ENCODE results near the gene BHLHE41. TPM values are rescaled to one million over a fixed set of nuclear protein-coding genes. Genes with fewer than 3 reads are reported as not detected.
A peak's percentile ranks its signal among the peaks of the same experiment; 100 is the strongest.

Gene BHLHE41
- total RNA-seq: 10 to 100 TPM; 13.4 to 15.3 TPM
- polyA plus RNA-seq (ENCODE audit: insufficient read length in 2 of 2): 10 to 100 TPM; 41.0 to 61.6 TPM
- long read RNA-seq, donor 1, partial matches to known transcripts: 0 of 6 reads
- long read RNA-seq, donor 1, other reads (novel, unspliced or antisense): 0 of 6 reads
- long read RNA-seq, donor 2, partial matches to known transcripts: 0 of 7 reads
- long read RNA-seq, donor 2, other reads (novel, unspliced or antisense): 0 of 7 reads
- long read RNA-seq, donor 3, transcript BHLHE41-203 (3 exons, 438 nt): major isoform, 5 of 7 reads
- long read RNA-seq, donor 3, partial matches to known transcripts: 0 of 7 reads
- long read RNA-seq, donor 3, other reads (novel, unspliced or antisense): 0 of 7 reads
- long read RNA-seq, donor 4: 0 reads

DNA sequence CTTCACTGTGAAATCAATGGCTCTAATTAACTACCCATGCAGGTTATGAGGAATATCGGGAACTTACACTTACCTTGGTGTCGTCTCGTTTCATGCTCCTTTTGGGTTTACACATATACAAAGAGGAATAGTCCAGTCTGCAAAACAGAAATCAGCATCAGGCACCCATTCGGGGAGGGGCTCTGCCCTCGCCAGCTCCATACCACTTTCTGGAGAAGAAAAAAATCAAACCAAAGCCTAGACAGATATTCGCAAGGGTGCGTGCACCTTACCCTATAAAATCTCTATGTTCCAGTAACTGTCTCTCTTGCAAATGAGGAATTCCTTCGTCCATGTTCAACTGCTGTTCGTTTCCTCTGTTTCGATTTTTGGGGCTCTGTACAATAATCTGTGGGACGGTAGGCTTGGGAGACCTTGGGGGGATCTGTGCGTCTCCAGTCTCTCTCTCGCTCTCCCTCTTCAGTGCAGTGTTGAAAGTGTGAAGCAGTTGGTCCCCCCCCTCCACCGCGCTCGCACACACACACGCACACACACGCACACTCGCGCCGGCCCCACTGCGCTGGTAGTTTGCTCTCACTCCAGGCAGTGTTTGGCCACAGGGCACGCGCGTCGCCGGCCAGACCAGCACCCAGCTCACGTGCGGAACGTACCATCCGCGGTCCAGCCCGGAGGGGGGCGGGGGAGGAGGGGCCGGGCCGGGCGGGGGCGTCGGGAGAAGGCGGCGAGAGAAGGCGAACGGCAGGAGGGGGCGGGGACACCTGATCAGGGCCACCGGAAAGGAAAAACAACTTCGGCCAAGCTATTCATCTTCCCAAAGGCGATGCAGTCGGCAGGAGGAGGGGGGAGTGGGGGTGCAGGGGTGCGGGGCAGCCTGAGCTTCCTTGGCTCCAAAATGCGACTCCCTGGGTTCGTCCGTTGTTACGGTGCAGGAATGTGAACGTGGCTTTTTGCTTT is at the start of gene BHLHE41:
Gene BHLHE41 (minus strand): TSS at position 592 of the 954 bp plus-strand sequence. CDS start 258 bp downstream, at position 334.
- no peaks in the 10 kb centered on the region for H3K36me3 ChIP-seq (ENCODE audit: control insufficient read depth, insufficient read depth, low read length)
- no peaks in the 10 kb centered on the region for H3K9me3 ChIP-seq (ENCODE audit: control insufficient read depth, insufficient read depth, low read length)
- peaks cover 5% of the 10 kb centered on the region for H3K27me3 ChIP-seq (ENCODE audit: control insufficient read depth, insufficient read depth, low read length)
- H3K4me1 ChIP-seq (ENCODE audit: control insufficient read depth, insufficient read depth, low read length): peaks cover 7% of the 10 kb centered on the region
- H3K4me3 ChIP-seq (ENCODE audit: low read depth, low read length): peak within 1 kb of the TSS; percentile 73
- 0% methylated on average over 11 of the region's 54 CpGs for WGBS (ENCODE audit: insufficient coverage)
- peak within 1 kb of the TSS; percentile 91 for H3K27ac ChIP-seq (ENCODE audit: low read depth, low read length)
- DNase-seq (ENCODE audit: low read depth in 4 of 6, low spot score in 6 of 6): peak; percentile 65 to 90 (median 72)

DNA sequence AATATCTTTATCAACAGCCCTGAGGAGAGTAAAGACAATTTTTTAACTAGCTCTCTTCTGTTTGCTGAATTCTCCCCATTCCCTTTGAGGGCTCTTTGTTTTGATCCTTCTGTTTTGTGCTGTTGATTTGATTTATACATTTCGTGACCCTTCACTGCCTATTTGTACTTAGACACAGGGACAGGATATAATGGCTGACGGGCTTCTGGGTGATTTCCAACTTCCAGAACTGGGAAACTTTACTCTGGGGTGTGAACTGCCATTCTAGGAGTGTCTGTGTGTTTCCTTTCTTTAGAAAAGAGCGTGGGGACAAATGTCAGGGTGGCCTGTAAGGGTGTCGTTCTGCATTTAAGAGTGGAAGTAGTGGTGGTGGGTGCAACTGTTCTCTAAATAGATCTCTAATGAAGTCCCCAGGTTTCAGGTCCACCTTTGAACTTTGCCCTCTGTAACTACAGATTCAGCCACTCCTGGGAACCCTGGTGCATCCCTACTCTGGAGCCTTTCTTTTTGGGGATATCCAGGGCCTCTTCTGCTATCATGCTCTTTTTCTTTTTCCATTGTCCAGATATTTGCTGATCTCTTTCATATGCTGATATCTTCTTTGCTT is 48.2 kb upstream of the BHLHE41 start:
- Histone ChIP-seq H3K36me3 (ENCODE audit: control insufficient read depth, insufficient read depth, low read length) (no peaks in the 10 kb centered on the region), H3K4me3 (ENCODE audit: low read depth, low read length) (no peak overlapping the region), H3K27ac (ENCODE audit: low read depth, low read length) (peak overlapping the region; percentile 1), H3K27me3 (ENCODE audit: control insufficient read depth, insufficient read depth, low read length) (no peaks in the 10 kb centered on the region), H3K9me3 (ENCODE audit: control insufficient read depth, insufficient read depth, low read length) (no peaks in the 10 kb centered on the region), H3K4me1 (ENCODE audit: control insufficient read depth, insufficient read depth, low read length) (no peaks in the 10 kb centered on the region)
- DNase-seq (ENCODE audit: low read depth in 4 of 6, low spot score in 6 of 6): peak in 4 of 6 donors; percentile 31 to 86 (median 54)
- 28% methylated on average over 2 of the region's 4 CpGs for WGBS (ENCODE audit: insufficient coverage)

GRCh38 chr12:26172539-26172938 is 47.7 kb upstream of the BHLHE41 start:
- Histone ChIP-seq H3K27me3 (ENCODE audit: control insufficient read depth, insufficient read depth, low read length) (no peaks in the 10 kb centered on the region), H3K27ac (ENCODE audit: low read depth, low read length) (no peak overlapping the region), H3K36me3 (ENCODE audit: control insufficient read depth, insufficient read depth, low read length) (no peaks in the 10 kb centered on the region), H3K4me1 (ENCODE audit: control insufficient read depth, insufficient read depth, low read length) (no peaks in the 10 kb centered on the region), H3K4me3 (ENCODE audit: low read depth, low read length) (no peak overlapping the region), H3K9me3 (ENCODE audit: control insufficient read depth, insufficient read depth, low read length) (no peaks in the 10 kb centered on the region)
- DNase-seq (ENCODE audit: low read depth in 4 of 6, low spot score in 6 of 6): peak in 3 of 6 donors; percentile 17 to 51 (median 24)
- 53% methylated on average over 4 of the region's 7 CpGs for WGBS (ENCODE audit: insufficient coverage)

- no peak overlapping the region for H3K27ac ChIP-seq (ENCODE audit: low read depth, low read length)
- H3K36me3 ChIP-seq (ENCODE audit: control insufficient read depth, insufficient read depth, low read length): no peaks in the 10 kb centered on the region
- DNase-seq (ENCODE audit: low read depth in 4 of 6, low spot score in 6 of 6): no peak
- no peaks in the 10 kb centered on the region for H3K4me1 ChIP-seq (ENCODE audit: control insufficient read depth, insufficient read depth, low read length)
- no peaks in the 10 kb centered on the region for H3K27me3 ChIP-seq (ENCODE audit: control insufficient read depth, insufficient read depth, low read length)
- no CpG with 5 or more reads among the region's 4 CpGs for WGBS (ENCODE audit: insufficient coverage)
- no peaks in the 10 kb centered on the region for H3K9me3 ChIP-seq (ENCODE audit: control insufficient read depth, insufficient read depth, low read length)
- H3K4me3 ChIP-seq (ENCODE audit: low read depth, low read length): no peak overlapping the region
These were observed 47.2 kb upstream of the BHLHE41 start for GRCh38 chr12:26172013-26172412.

DNA sequence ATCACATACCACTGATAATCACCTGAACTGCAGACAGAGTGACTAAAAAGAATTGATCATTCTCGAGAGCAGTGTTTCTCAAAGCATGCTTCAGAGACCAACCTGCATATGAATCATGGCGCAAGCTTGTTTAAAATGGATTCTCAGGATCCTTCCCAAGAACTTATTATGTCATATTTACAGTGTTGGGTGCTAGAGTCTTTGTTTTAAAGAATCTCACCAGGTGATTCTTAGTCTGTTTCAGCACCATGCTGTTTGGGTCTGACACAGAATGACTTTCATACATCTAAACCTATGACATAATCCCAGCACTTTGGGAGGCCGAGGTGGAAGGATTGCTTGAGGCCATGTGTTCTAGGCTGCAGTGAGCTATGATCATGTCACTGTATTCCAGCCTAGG is 39.3 kb upstream of the BHLHE41 start:
- Histone ChIP-seq H3K4me1 (ENCODE audit: control insufficient read depth, insufficient read depth, low read length) (no peaks in the 10 kb centered on the region), H3K4me3 (ENCODE audit: low read depth, low read length) (no peak overlapping the region), H3K9me3 (ENCODE audit: control insufficient read depth, insufficient read depth, low read length) (no peaks in the 10 kb centered on the region), H3K27ac (ENCODE audit: low read depth, low read length) (no peak overlapping the region), H3K27me3 (ENCODE audit: control insufficient read depth, insufficient read depth, low read length) (no peaks in the 10 kb centered on the region), H3K36me3 (ENCODE audit: control insufficient read depth, insufficient read depth, low read length) (no peaks in the 10 kb centered on the region)
- 100% methylated on average over 1 of the region's 3 CpGs for WGBS (ENCODE audit: insufficient coverage)
- no peak for DNase-seq (ENCODE audit: low read depth in 4 of 6, low spot score in 6 of 6)

- H3K27me3 ChIP-seq (ENCODE audit: control insufficient read depth, insufficient read depth, low read length): no peaks in the 10 kb centered on the region
- WGBS (ENCODE audit: insufficient coverage): 67% methylated on average over 1 of the region's 4 CpGs
- H3K4me1 ChIP-seq (ENCODE audit: control insufficient read depth, insufficient read depth, low read length): no peaks in the 10 kb centered on the region
- H3K9me3 ChIP-seq (ENCODE audit: control insufficient read depth, insufficient read depth, low read length): no peaks in the 10 kb centered on the region
- DNase-seq (ENCODE audit: low read depth in 4 of 6, low spot score in 6 of 6): no peak
- H3K36me3 ChIP-seq (ENCODE audit: control insufficient read depth, insufficient read depth, low read length): no peaks in the 10 kb centered on the region
- H3K27ac ChIP-seq (ENCODE audit: low read depth, low read length): no peak overlapping the region
- H3K4me3 ChIP-seq (ENCODE audit: low read depth, low read length): no peak overlapping the region
These were observed 38.1 kb upstream of the BHLHE41 start for GRCh38 chr12:26162905-26163304.

GRCh38 chr12:26162174-26162573 is 37.3 kb upstream of the BHLHE41 start:
- WGBS (ENCODE audit: insufficient coverage): no CpG with 5 or more reads among the region's 1 CpG
- no peaks in the 10 kb centered on the region for H3K27me3 ChIP-seq (ENCODE audit: control insufficient read depth, insufficient read depth, low read length)
- no peaks in the 10 kb centered on the region for H3K36me3 ChIP-seq (ENCODE audit: control insufficient read depth, insufficient read depth, low read length)
- no peak for DNase-seq (ENCODE audit: low read depth in 4 of 6, low spot score in 6 of 6)
- no peak overlapping the region for H3K4me3 ChIP-seq (ENCODE audit: low read depth, low read length)
- H3K4me1 ChIP-seq (ENCODE audit: control insufficient read depth, insufficient read depth, low read length): no peaks in the 10 kb centered on the region
- H3K9me3 ChIP-seq (ENCODE audit: control insufficient read depth, insufficient read depth, low read length): no peaks in the 10 kb centered on the region
- no peak overlapping the region for H3K27ac ChIP-seq (ENCODE audit: low read depth, low read length)

DNA sequence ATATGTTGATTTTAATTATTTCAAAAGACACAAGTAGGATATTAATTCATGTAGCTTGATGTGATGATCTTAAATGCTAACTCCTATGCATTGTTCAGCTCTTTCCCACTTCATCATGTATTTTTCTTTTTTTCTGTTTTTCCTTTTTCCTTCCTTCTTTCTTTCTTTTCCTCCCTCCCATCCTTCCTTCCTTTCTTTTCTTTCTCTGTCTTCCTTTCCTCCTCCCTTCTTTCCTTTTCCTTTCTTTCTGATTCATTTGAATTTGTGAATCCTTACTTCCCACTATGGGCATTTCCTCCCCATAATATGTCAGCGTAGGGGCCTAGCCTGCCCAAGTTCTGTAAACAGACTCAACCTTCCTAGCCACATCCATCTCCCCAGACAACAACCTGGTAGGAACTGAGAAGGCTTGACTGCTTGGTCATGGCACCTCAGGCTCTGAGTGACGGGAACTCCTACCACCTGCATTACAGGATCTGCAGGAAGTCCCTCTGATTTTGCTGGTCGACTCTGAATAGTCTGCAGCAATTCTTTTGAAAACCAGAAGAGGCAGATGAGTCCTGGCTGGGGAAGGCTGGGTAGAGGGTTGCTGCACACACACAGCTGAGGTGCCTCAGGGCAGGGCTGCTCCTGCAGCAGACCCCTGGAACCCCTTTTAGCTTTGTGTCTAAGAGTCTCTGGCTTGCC is 33.4 kb upstream of the BHLHE41 start:
- H3K9me3 ChIP-seq (ENCODE audit: control insufficient read depth, insufficient read depth, low read length): no peaks in the 10 kb centered on the region
- H3K27ac ChIP-seq (ENCODE audit: low read depth, low read length): no peak overlapping the region
- no peaks in the 10 kb centered on the region for H3K36me3 ChIP-seq (ENCODE audit: control insufficient read depth, insufficient read depth, low read length)
- WGBS (ENCODE audit: insufficient coverage): 67% methylated on average over 3 of the region's 3 CpGs
- H3K4me1 ChIP-seq (ENCODE audit: control insufficient read depth, insufficient read depth, low read length): no peaks in the 10 kb centered on the region
- no peaks in the 10 kb centered on the region for H3K27me3 ChIP-seq (ENCODE audit: control insufficient read depth, insufficient read depth, low read length)
- no peak for DNase-seq (ENCODE audit: low read depth in 4 of 6, low spot score in 6 of 6)
- H3K4me3 ChIP-seq (ENCODE audit: low read depth, low read length): no peak overlapping the region

DNA sequence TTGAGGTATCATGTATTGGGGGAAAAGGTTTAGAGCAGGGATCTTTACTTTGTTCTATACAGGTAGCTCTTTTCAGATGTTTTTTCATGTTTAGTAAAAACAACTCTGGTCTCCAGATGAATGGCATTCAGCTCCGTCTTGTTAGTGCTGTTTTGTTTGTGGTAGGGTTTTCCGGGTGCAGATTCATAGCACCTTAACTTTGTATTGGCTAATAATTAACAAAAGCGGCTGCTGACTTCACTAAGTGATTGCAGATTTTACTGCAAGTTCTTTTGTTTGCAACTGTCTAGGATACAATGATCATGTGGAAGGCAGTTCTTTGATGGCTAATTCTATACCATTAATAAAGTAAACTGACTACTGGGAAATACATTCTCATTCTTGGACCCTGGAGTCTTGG is 32.2 kb upstream of the BHLHE41 start:
- DNase-seq (ENCODE audit: low read depth in 4 of 6, low spot score in 6 of 6): no peak
- H3K9me3 ChIP-seq (ENCODE audit: control insufficient read depth, insufficient read depth, low read length): no peaks in the 10 kb centered on the region
- H3K27me3 ChIP-seq (ENCODE audit: control insufficient read depth, insufficient read depth, low read length): no peaks in the 10 kb centered on the region
- no peaks in the 10 kb centered on the region for H3K4me1 ChIP-seq (ENCODE audit: control insufficient read depth, insufficient read depth, low read length)
- H3K4me3 ChIP-seq (ENCODE audit: low read depth, low read length): no peak overlapping the region
- no peaks in the 10 kb centered on the region for H3K36me3 ChIP-seq (ENCODE audit: control insufficient read depth, insufficient read depth, low read length)
- no CpG with 5 or more reads among the region's 3 CpGs for WGBS (ENCODE audit: insufficient coverage)
- H3K27ac ChIP-seq (ENCODE audit: low read depth, low read length): no peak overlapping the region
